Spinal cord (tissue), 10 donors: ENCODE results near the gene NTM. TPM values are rescaled to one million over a fixed set of nuclear protein-coding genes. Genes with fewer than 3 reads are reported as not detected.

ENCODE experiments used
- DNase-seq, 6 donors: peaks; one replicate each; pipeline versions ENCODE4 v3.0.0 to v3.0.0-alpha.2; 2013 to 2015; ENCODE audit warnings: low spot score in 6 of 6, low read depth in 4 of 6
- H3K27ac ChIP-seq: one replicate; pipeline ENCODE4 v1.5.1; 2013; ENCODE audit warnings: low read depth, low read length, control low read depth
- H3K27me3 ChIP-seq: one replicate; pipeline ENCODE4 v1.6.1; 2013; ENCODE audit warnings: low read length; ENCODE audit not compliant: control insufficient read depth, insufficient read depth
- H3K36me3 ChIP-seq: one replicate; pipeline ENCODE4 v1.6.1; 2013; ENCODE audit warnings: low read length; ENCODE audit not compliant: control insufficient read depth, insufficient read depth
- H3K4me1 ChIP-seq: one replicate; pipeline ENCODE4 v1.6.1; 2013; ENCODE audit warnings: low read length; ENCODE audit not compliant: control insufficient read depth, insufficient read depth
- H3K4me3 ChIP-seq: one replicate; pipeline ENCODE4 v1.5.1; 2013; ENCODE audit warnings: low read depth, low read length, control low read depth
- H3K9me3 ChIP-seq: one replicate; pipeline ENCODE4 v1.6.1; 2013; ENCODE audit warnings: low read length; ENCODE audit not compliant: control insufficient read depth, insufficient read depth
- WGBS: methylation state at CpG from one replicate; pipeline ENCODE4 v1.1.5; 2013; ENCODE audit warnings: missing lambda C conversion rate; ENCODE audit not compliant: insufficient coverage; 5-methylcytosine and 5-hydroxymethylcytosine counted together
- polyA plus RNA-seq, 2 donors: library from polyadenylated mRNA; unstranded; fragments of 120-200 nt; gene quantifications; one replicate each; pipeline ENCODE4 v1.2.1, GENCODE V29; 2013; ENCODE audit not compliant: insufficient read length in 2 of 2
- total RNA-seq, 2 donors: library from RNA; depleted of rRNA in 1 of 2; stranded (reverse); fragments of 120-200 nt in 1 of 2; fragments of >200 nt in 1 of 2; gene quantifications; one replicate each; pipeline versions ENCODE4 v1.2.3 to v1.2.4, GENCODE V29; 2013 to 2014
- donor health status: healthy.

The NTM gene
- total and polyA plus RNA-seq, 4 donors: 69.3 to 181 (median 155) TPM

DNA sequence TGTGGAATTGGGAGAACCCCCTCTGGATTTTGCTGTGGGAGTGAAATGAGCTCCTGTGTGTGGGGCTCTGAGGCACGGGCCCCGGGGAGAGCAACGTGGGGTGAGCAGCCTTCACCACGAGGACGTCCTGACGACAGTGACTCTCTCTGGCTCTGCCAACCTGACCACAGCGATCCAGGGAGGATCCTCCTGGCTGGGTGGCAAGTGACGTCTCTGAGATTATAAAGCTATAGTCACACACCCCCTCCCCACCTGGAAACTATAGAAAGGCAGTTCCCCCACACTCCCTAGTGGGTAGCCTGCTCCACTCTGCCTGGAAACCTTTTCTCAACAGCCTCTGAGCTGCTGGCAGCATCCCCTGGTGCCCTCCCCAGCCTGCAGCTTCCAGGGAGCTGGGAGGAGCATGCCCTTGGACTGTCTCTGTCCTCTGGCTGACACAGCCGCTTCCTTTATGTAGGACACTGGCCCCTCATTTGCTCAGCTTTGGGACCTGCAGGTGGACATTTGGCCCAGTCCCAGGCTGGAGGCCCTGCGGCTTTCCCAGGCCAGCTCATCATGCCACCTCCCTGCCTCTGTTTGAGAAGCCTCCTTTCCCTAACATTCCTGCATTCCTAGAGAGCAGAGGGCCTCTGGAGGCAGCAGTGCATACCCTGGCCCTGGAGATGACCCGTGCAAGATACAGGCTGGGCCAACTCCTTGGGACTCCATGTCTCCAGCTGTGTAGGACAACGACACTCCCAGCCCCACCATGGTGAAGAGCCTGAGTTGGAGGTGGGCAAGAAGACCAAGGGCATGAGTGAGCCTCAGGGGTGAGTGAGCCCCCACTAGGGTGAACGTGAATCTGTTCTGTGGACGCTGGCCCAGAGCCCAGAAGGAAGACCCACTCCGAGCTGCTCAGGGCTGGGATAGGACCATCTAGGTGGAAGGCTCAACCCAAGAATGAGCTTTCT, 314.0 kb downstream of the NTM start:
- Histone ChIP-seq H3K4me1 (peaks cover 45% of the 10 kb centered on the region), H3K36me3 (peaks cover 6% of the 10 kb centered on the region), H3K9me3 (no peaks in the 10 kb centered on the region), H3K4me3 (no peak overlapping the region), H3K27ac (no peak overlapping the region), H3K27me3 (no peaks in the 10 kb centered on the region)
- DNase-seq: no peak
- 72% methylated on average over 14 of the region's 15 CpGs for WGBS

DNA sequence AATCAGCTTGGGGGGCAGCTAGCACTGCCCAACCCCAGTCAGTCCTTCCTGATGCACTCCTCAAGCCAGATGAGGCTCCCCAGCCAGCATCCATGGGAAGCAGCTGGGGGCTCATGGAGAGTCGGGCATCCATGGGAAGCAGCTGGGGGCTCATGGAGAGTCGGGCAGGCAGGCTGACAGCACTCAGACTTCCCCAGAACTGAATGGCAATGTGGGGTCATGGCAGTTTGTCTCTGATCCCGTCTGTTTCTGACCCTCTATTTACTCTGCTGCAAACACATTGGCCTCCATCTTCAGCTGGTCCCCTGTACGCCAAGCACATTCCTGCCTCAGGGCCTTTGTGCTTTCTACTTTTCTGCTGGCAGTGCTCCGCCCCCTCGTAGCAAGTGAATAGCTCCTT, 314.8 kb downstream of the NTM start:
- Histone ChIP-seq H3K9me3 (no peaks in the 10 kb centered on the region), H3K4me1 (peaks cover 49% of the 10 kb centered on the region), H3K36me3 (peaks cover 6% of the 10 kb centered on the region), H3K27ac (no peak overlapping the region), H3K27me3 (no peaks in the 10 kb centered on the region), H3K4me3 (no peak overlapping the region)
- no peak for DNase-seq
- WGBS: 86% methylated on average over 6 of the region's 6 CpGs

DNA sequence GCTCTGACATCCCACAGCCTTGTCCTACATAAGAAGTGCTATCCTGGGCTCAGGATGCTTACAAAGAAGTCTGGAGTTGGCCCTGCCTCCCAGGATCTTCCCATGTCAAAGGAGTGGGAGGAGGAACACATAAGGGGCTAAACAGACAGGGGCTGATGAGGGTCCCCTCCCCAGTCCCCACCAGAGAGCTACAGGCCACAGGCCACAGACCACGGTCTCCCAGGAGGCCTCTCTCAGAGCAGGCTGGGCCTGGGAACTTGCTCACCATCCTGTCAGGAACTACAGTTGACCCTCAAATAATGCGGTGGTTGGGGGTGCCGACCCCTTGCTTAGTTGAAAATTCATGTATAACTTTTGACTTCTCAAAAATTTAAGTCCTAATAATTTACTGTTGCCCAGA, 315.5 kb downstream of the NTM start:
- H3K4me3 ChIP-seq: no peak overlapping the region
- no peaks in the 10 kb centered on the region for H3K27me3 ChIP-seq
- H3K4me1 ChIP-seq: peaks cover 49% of the 10 kb centered on the region
- peaks cover 12% of the 10 kb centered on the region for H3K36me3 ChIP-seq
- H3K9me3 ChIP-seq: no peaks in the 10 kb centered on the region
- H3K27ac ChIP-seq: no peak overlapping the region
- no peak for DNase-seq
- WGBS: no CpG with 5 or more reads among the region's 3 CpGs

DNA sequence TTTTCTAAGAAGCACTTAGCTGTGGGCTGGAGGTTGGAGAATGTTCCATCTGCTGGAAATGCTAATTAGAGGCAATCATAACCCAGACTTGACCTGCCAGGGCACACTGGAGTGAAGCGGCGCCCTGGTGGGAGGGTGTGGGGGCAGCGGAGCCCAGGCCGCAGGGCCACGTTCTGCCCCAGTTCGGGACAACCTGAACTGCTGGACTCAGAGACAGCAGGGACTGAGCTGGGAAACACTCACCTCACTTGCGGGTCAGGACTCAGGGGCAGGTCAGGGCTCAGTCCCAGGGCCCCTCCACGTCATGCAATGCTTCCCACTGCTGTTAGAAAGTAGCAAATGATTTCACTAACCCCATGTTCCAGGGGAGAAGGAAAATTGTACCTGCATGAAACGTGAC, 316.4 kb downstream of the NTM start:
- Histone ChIP-seq H3K9me3 (no peaks in the 10 kb centered on the region), H3K36me3 (peaks cover 14% of the 10 kb centered on the region), H3K27me3 (no peaks in the 10 kb centered on the region), H3K27ac (no peak overlapping the region), H3K4me3 (no peak overlapping the region), H3K4me1 (peaks cover 49% of the 10 kb centered on the region)
- WGBS: 89% methylated on average over 9 of the region's 9 CpGs
- DNase-seq: no peak

DNA sequence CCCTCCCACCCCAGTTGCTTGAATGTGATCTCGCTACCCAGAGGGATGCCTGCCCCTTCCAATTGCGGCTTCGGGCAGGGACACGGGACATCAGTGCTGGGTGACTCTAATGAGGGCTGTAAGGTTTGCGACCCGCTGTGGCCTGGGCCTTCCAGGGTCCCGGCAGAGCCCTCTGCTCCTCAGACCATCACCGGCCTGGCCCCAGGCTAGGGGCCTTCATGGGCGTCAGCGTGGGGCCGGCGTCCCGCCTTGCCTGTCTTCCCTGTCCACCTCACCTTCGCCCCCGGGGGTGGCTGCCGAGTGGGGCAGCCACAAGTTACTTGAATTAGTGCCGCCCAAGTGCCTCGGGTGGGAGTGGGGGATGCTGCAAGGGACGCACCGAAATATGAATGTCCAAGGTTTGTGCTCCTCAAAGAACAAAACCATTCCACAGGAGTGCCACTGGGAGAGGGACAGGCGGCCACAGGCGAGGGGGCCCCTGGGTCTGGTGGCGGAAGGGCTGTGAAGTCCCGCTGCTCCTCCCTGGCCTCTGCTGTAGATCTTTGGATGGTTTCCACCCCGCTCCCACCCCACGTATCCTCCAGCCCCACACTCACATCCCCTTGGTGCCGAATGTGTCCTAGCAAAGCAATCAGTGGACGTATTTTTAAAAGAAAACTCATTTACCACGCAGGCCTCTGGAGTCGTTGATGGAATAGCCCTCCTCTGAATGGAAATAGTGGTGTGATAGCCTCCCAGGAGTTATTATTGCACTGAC, 317.1 kb downstream of the NTM start:
- H3K27me3 ChIP-seq: no peaks in the 10 kb centered on the region
- H3K4me1 ChIP-seq: peaks cover 46% of the 10 kb centered on the region
- DNase-seq: no peak
- no peak overlapping the region for H3K27ac ChIP-seq
- H3K36me3 ChIP-seq: peaks cover 11% of the 10 kb centered on the region
- WGBS: 80% methylated on average over 20 of the region's 30 CpGs
- H3K9me3 ChIP-seq: no peaks in the 10 kb centered on the region
- no peak overlapping the region for H3K4me3 ChIP-seq

DNA sequence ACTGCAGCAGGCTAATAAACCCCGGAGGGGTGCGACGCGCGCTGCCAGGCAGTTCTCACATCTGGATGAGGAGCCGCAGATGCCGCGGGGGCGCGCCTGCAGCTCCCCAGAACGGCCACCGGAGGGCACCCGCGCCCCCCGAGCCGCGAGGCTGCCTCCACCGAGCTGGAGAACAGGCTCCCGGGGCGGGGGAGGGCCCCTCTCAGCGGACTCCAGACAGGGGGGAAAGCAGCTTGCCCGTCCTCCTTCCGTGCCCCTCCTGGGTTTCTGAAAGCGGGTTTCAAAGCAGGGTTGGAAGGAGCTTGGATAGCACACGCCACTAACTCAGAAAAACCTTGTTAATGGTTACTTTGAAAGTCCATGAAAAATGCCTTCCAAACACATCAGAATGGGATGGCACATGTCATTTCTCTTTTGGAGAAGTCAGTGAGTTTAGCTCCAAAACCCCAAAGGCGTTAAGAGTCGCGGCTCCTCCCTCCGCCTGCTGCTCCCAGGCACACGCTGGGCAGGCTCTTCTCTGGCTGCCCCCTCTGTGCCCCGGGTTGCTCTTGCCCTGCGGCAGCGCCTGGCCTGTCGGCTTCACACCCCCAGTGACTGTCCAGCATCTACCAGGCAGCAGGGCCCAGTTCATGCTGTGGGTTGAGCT, 317.8 kb downstream of the NTM start:
- peaks cover 11% of the 10 kb centered on the region for H3K36me3 ChIP-seq
- H3K27me3 ChIP-seq: no peaks in the 10 kb centered on the region
- peaks cover 45% of the 10 kb centered on the region for H3K4me1 ChIP-seq
- DNase-seq: peak in 2 of 6 donors; percentile 75 to 83
- 9% methylated on average over 29 of the region's 34 CpGs for WGBS
- peak overlapping the region; percentile 0 for H3K4me3 ChIP-seq
- no peak overlapping the region for H3K27ac ChIP-seq
- no peaks in the 10 kb centered on the region for H3K9me3 ChIP-seq

DNA sequence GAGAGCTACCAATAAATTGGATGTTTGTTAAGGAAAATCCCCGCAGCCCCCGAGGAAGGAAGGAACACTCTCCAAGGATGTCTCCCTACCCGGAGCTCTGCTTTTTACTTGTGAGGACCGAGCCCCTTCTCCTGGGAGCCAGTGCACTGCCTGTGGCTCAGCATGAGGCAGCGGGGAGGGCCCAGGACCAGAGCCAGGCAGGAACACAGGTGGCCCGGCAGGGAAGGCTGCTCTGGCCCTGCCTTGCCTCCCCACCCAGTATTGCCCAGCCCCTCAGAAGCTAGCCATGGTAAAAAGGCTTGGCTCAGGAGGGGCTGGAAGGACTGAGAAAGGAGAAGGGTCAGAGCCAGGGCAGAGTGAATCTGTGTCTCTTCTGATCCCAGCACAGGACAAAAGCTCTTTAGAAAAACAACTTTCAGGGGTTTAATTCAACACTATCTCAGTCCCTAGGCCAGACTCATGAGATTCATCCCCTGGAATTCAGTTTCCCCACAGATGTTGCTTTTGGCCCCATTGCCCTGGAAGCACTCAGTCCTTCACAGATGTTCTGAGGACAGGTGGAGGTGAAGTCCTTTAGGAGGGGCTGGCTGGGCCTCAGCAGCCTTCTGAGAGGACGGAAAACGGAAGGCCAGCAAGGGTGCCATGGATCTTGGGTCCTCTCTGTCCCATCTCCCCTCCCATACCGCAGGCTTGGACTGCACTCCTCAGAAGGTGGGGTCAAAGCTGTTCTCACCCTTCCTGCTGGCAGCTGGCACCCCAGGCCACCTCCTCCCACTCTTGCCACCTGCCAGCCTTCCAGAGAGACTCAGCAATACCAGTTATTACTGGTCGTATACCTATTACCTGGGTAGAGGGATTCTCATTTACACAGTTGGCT, 318.9 kb downstream of the NTM start:
- Histone ChIP-seq H3K36me3 (peaks cover 11% of the 10 kb centered on the region), H3K27me3 (no peaks in the 10 kb centered on the region), H3K4me3 (no peak overlapping the region), H3K4me1 (peaks cover 38% of the 10 kb centered on the region), H3K9me3 (no peaks in the 10 kb centered on the region), H3K27ac (no peak overlapping the region)
- 68% methylated on average over 7 of the region's 10 CpGs for WGBS
- DNase-seq: no peak

DNA sequence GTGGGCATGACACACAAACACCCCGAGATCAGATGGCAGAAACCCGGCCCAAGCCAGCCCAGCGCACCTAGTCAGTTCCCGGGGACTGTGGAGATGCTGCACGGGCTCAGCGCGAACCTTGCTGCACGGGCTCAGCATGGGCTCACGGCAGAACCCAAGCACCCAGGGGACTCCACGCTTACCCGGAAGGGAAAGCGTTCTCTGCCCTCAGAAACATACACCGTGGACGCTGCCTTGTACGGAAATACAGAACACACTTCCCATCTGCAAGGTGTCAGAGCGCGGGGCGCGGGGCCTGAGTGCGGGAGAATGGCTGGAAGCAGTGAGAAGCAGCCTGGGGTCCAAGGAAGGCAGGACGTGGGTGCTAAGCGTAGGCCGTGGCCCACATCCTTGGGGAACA, 319.9 kb downstream of the NTM start:
- no peaks in the 10 kb centered on the region for H3K9me3 ChIP-seq
- peaks cover 11% of the 10 kb centered on the region for H3K36me3 ChIP-seq
- WGBS: 93% methylated on average over 23 of the region's 23 CpGs
- no peak overlapping the region for H3K27ac ChIP-seq
- no peak overlapping the region for H3K4me3 ChIP-seq
- peaks cover 41% of the 10 kb centered on the region for H3K4me1 ChIP-seq
- no peak for DNase-seq
- no peaks in the 10 kb centered on the region for H3K27me3 ChIP-seq

DNA sequence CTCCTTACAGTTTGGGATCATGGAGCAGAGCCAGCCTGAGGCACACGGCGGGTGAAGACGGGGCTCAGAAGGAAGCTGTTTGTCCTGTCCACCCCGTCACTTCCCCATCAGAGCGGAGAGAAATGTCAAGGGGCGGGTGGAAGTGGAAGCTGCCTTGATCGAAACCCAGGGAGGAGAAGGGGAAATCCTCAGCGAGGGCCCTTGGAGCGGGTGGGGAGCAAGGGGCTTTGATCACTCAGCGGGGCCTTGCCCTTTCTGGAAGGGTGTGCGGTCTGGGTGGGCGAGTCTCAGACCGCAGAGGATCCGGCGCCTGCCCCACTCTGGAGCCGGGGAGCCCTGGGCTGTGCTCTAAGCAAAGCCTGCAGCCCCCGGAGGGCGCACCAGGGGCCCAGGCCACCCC, 320.4 kb downstream of the NTM start:
- peaks cover 11% of the 10 kb centered on the region for H3K36me3 ChIP-seq
- H3K4me1 ChIP-seq: peaks cover 41% of the 10 kb centered on the region
- no peak for DNase-seq
- H3K27ac ChIP-seq: no peak overlapping the region
- WGBS: 97% methylated on average over 18 of the region's 18 CpGs
- H3K27me3 ChIP-seq: no peaks in the 10 kb centered on the region
- H3K9me3 ChIP-seq: no peaks in the 10 kb centered on the region
- no peak overlapping the region for H3K4me3 ChIP-seq
